Measurements from ENCODE around the gene CBR3.
"Not testable (repeated sequence)": the region's sequence is repeated elsewhere in the genome, so short reads cannot be mapped to it uniquely, and the experiment has no call there.

The CBR3 gene

GRCh38 chr21:36134803-36135390 is at the start of gene CBR3:
TSS of gene CBR3 (plus strand) at chr21:36135079. CDS start at chr21:36135193, 114 bp downstream.
- DNase-seq (ENCODE audit: low read depth): no peak

GRCh38 chr21:36087362-36088138 is 47.3 kb upstream of the CBR3 start:
- no peak for DNase-seq (ENCODE audit: low read depth)

- DNase-seq (ENCODE audit: low read depth): no peak
Measured at GRCh38 chr21:36089946-36090345, 44.9 kb upstream of the CBR3 start.

GRCh38 chr21:36092681-36093080 is 42.2 kb upstream of the CBR3 start:
- DNase-seq (ENCODE audit: low read depth): no peak

- no peak for DNase-seq (ENCODE audit: low read depth)
Measured at GRCh38 chr21:36093512-36093911, 41.4 kb upstream of the CBR3 start.

- DNase-seq (ENCODE audit: low read depth): no peak
Measured at GRCh38 chr21:36096398-36097290, 38.2 kb upstream of the CBR3 start.

GRCh38 chr21:36097427-36098181 is 37.3 kb upstream of the CBR3 start:
- DNase-seq (ENCODE audit: low read depth): no peak

GRCh38 chr21:36098182-36098532 is 36.7 kb upstream of the CBR3 start:
- no peak for DNase-seq (ENCODE audit: low read depth)

GRCh38 chr21:36099000-36099399 is 35.9 kb upstream of the CBR3 start:
- DNase-seq (ENCODE audit: low read depth): no peak

GRCh38 chr21:36099695-36100211 is 35.1 kb upstream of the CBR3 start:
- DNase-seq (ENCODE audit: low read depth): not testable (repeated sequence)

- DNase-seq (ENCODE audit: low read depth): no peak
Measured at GRCh38 chr21:36100971-36101641, 33.8 kb upstream of the CBR3 start.

- no peak for DNase-seq (ENCODE audit: low read depth)
Measured at GRCh38 chr21:36103434-36103833, 31.4 kb upstream of the CBR3 start.

GRCh38 chr21:36104317-36105300 is 30.3 kb upstream of the CBR3 start:
- DNase-seq (ENCODE audit: low read depth): no peak

- no peak for DNase-seq (ENCODE audit: low read depth)
Measured at GRCh38 chr21:36105327-36105842, 29.5 kb upstream of the CBR3 start.

GRCh38 chr21:36109868-36110267 is 25.0 kb upstream of the CBR3 start:
- no peak for DNase-seq (ENCODE audit: low read depth)

- no peak for DNase-seq (ENCODE audit: low read depth)
Measured at GRCh38 chr21:36111238-36111637, 23.6 kb upstream of the CBR3 start.

GRCh38 chr21:36113647-36114428 is 21.0 kb upstream of the CBR3 start:
- DNase-seq (ENCODE audit: low read depth): no peak

- DNase-seq (ENCODE audit: low read depth): no peak
Measured at GRCh38 chr21:36115138-36115730, 19.6 kb upstream of the CBR3 start.

Measured in HS-5 (cell line).